Skin of body (tissue), 2 donors: ENCODE data around the gene CLCN1. TPM values are rescaled to one million over a fixed set of nuclear protein-coding genes. Genes with fewer than 3 reads are reported as not detected.

Source experiments
- DNase-seq: peaks from one replicate; lab custom pipeline; 2025; lab: John Stamatoyannopoulos, UW
- total RNA-seq: library from RNA; depleted of rRNA; stranded (reverse); fragments of >200 nt; gene quantifications from one replicate; pipeline ENCODE4 v1.2.3, GENCODE V29; 2014

CLCN1 gene
- total RNA-seq, 1 donor from 2014 or later: 0.20 TPM

DNA sequence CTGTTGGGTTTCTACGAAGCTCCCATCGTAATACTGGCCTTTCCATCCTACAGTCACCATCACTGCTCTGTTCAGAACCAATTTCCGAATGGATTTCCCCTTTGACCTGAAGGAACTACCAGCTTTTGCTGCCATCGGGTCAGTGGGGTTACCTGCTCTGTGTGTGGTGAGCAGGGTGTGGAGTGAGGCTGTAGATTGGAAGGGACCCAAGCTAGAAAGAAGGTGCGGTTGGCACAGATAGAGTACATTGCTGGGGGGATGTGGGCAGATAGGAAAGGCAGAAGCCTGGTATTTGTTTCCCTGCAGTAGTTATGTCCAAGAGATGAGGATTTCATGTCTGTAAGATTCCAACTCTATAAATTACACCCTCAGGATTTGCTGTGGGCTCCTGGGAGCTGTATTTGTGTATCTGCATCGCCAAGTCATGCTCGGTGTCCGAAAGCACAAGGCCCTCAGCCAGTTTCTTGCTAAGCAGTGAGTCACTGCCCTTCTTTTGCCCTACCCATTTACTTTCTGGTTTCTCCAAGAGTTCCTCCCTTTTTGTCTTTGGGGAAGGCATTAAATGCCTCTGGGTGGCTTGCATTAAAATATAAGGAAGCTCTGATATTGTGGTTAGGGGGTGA, 15.4 kb downstream of the CLCN1 start:
- DNase-seq: no peak

GRCh38 chr7:143334244-143334643, 18.3 kb downstream of the CLCN1 start:
- DNase-seq: no peak

- DNase-seq: no peak
Observed at GRCh38 chr7:143337216-143337615, 21.3 kb downstream of the CLCN1 start.

- no peak for DNase-seq
Observed at GRCh38 chr7:143341842-143342241, 25.9 kb downstream of the CLCN1 start.

DNA sequence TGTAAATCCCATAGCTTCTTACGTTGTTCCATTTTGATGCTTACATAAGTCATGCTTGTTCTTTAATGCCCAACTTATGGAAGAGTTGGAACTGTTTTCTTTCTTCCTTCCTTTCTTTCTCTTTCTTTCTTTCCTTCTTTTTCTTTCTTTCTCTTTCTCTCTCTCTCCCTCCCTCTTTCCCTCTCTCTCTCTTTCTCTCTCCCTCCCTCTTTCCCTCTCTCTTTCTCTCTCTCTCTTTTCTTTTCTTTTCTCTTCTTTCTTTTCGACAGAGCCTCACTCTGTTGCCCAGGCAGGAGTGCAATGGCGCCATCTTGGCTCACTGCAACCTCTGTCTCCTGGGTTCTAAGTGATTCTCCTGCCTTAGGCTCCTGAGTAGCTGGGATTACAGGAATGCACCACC, 27.7 kb downstream of the CLCN1 start:
- DNase-seq: no peak

DNA sequence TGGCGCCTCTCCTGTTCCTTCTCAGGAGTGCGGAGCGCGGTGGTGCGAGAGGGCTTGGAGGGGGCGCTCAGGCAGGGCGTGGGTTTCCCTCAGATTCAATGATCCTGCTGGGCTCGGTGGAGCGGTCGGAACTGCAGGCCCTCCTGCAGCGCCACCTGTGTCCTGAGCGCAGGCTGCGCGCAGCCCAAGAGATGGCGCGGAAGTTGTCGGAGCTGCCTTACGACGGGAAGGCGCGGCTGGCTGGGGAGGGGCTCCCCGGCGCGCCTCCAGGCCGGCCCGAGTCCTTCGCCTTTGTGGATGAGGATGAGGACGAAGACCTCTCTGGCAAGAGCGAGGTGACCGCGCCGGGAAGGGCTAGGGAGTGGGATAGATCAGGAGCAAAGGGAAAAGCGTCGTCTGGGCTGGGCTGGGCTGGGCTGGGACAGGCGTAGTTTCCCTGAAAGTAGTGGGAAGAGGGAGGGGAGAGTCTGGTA, 29.6 kb downstream of the CLCN1 start:
- DNase-seq: no peak

DNA sequence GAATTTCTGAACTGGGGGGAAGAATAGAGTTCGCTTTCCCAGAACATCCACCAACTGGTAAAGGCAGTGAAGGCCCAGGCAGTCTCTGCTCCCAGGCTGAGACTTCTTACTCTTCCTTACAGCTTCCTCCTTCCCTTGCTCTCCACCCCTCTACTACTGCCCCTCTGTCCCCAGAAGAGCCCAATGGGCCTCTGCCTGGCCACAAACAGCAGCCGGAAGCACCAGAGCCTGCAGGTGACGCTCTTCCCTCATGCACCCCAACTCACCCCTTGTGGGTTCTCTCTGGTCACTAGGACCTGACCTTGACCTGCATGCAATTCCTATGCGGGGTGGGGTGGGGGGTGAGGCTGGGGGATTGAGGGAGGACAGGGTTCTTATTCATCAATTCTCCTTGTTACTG, 30.1 kb downstream of the CLCN1 start:
- DNase-seq: no peak

- no peak for DNase-seq
Observed at GRCh38 chr7:143347950-143348349, 32.0 kb downstream of the CLCN1 start.

DNA sequence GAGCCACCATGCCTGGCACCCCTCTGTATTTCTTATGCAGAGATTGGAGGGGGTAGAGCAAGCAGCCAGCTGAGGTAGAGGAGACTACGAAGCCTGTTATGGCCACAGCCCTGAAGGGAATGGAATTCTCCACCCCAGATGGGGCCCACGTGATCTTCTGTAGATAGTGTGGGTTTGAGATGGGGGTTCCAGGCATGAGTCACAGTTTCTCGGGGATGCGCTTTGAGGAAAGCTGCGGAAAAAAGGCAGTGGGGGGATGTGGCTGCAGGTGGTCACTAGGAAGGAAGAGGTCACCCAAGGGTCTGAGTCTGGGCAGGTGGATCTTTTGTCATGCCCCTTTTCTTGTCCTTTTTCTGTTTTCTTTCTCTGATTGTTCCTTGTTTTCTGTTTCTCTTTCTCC, 35.1 kb downstream of the CLCN1 start:
- DNase-seq: no peak

DNA sequence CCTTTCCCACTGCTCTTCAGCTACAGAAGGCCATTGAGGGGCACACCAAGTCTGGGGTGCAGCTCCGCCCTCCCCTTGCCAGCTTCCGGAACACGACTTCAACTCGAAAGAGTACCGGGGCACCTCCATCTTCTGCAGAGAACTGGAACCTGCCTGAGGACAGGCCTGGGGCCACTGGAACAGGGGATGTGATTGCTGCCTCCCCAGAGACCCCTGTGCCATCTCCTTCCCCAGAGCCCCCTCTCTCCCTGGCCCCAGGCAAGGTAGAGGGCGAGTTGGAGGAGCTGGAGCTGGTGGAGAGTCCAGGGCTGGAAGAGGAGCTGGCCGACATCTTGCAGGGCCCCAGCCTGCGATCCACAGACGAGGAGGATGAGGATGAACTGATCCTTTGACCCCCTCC, 35.7 kb downstream of the CLCN1 start:
- DNase-seq: no peak

GRCh38 chr7:143352531-143353002, 36.7 kb downstream of the CLCN1 start:
- no peak for DNase-seq

DNA sequence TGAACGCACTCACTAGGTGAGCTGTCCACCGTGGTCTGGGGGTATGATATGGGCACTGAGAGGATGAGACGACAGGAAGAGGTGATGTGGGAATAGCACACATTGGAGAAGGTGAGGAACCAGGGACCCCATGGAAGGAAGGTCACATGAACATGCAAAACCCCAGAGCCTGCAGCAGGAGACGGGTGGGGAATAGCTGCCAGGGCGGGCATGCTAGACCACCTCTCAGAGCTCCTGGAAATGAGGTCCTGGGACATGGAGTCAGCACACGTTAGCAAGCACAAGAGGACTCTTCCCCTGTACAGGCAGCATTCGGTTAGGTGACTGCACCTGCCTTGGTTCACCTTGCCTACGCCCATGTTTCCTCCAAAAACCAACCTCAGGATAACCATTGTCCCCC, 38.5 kb downstream of the CLCN1 start:
- DNase-seq: no peak

GRCh38 chr7:143354965-143355364, 39.1 kb downstream of the CLCN1 start:
- DNase-seq: no peak

DNA sequence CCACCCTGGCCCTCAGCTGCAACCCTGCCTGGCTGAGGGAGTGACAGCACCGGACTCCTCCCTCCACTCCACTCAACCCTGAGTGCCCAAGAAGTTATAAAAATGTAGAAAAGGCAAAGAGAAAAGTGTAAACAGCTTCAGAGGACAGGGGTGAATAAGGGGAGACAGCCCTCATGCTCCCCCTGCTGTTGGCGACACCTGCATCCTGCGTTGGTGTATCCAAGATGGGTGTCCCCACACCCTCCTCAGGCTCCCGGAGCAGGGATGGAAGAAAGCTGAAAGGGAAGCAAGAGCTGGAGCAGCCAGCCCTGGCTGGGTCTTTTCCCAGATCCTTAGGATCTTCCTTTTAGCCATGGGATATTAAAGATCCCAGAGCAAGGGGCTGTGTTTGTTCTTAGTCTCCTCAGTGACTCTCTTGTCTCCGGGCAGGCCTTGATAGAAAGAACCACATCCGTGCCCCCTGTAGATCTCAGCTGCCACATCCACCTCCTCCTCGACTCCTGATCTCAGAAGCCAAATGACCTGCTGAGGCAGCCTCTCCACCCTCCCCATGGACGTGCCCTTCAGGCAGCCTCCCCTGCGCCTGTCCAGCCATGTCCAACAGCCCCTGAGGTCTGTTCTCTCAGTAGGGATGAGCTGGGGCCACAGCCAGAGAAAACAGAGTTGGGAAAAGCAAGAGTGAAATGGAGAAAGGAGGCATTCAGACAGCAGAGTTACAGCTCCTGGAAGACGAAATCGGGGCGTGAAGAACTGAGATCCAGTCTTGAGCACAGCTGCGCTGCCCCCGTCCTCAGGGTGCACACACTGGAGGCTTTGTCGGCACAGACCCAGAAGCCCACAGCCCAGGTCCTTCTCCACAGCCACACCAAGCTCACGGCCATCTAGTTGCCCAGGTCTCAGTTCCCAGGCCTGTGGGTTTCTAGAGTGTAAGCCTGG, 39.8 kb downstream of the CLCN1 start:
- no peak for DNase-seq

- DNase-seq: no peak
Observed at GRCh38 chr7:143356414-143357050, 40.6 kb downstream of the CLCN1 start.

DNA sequence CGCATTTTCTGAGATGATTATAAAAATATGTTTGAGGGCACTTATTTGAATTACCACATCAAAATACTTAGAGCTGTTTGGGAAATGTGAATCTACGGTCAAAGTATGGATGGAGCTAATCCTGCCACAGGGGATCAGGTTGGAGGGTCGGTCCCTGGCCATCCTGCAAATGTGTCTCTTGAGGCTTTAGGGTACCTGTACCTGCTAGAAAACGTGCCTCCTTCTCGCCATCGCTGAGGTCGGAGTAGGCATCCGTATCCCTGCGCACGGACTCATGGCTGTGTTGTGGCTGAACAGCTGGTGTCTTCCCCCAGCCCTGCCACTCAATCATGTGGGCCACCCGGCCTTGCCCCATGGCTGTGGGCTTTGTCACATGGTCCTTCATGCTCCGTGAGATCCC, 42.7 kb downstream of the CLCN1 start:
- no peak for DNase-seq

- DNase-seq: no peak
Observed at GRCh38 chr7:143359771-143360353, 44.0 kb downstream of the CLCN1 start.

DNA sequence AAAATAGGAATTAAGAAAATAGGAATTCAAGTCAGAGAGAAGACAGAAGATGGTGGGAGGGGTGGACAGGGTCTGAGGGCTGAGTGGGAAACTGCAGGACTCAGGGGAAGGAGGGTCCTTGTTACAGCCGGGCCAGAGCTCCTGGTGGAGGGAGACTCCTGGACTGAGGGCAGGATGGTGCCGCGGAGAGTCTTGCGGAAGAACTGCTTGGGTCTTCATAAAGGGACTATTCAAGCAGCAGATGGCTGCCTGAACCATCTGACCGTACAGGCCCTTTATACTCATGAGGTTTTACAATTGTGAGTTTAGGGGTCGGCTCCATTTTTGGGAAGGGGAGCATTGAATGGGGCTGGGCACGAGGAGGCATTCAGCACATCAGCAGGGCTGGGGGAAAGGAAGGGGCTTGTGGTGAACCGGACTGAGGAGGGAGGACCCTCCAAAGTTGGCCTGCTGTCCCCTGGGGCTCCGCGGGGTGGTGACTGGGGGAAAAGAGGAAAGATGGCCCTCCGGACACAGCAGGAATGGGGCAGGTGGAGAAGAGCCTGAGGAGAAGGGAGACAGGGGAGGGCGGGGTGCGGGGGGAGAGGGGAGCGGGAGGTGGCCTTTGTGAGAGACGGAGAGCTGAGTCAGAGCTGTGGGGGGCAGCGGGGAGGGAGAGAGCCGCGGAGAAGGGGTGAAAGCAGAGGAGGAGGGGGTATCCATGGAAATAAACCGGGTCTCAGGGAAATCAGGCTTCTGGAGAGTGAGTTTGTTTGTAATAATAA, 45.1 kb downstream of the CLCN1 start:
- no peak for DNase-seq

- no peak for DNase-seq
Observed at GRCh38 chr7:143361552-143362130, 45.7 kb downstream of the CLCN1 start.

DNA sequence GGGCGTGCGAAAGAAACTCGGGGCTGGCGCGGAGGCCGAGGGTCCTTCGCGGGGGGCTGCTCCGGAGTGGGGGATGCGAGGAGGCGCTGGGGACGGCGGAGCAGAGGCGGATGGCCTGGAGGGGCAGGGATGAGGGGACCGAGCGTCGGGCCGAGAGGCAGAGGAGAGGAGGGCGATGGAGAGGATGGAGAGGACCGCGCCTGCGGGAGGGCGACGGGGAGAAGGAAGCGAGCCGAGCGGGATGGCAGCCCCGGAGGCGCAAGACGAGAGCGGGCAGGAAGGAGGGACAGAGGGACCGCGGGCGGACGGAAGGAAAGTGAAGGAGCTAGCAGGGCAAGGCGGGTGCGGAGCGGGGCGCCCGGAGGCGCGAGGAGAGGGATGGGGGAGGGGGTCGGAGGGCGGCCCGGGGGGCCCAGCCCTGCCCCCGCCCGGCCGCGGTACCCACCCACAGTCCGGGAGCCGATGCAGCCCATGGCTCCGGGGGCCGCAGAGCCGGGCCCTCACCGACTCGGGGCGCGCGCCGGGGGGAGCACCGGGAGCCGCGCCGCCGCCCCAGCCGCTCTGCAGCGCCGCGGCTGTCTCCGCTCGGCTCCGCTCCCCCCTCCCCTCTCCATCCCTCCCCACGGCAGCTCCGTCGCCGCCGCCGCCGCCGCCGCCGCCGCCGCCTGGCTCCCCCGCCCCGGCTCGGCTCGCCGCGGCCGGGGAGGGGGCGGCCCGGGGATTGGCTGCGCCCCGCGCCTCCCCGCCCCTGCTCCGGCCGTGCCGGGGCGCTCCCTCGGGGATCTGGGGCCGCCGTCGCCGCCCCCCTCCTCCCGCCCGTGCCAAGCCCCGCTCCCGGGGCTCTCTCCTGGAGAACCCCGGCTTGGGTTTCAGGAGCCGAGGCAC, 46.5 kb downstream of the CLCN1 start, which contains the start of gene FAM131B:
FAM131B (minus strand) TSS at position 583 of the 885 bp plus-strand sequence; CDS start at position 473, 110 bp downstream.
- DNase-seq: no peak
